IMR-90 (cell line): ENCODE results near the gene ATP9B. TPM values are rescaled to one million over a fixed set of nuclear protein-coding genes. Genes with fewer than 3 reads are reported as not detected.

Experiments
- ATAC-seq: fragments of 200-7000 bp; cut with Tn5 transposase; 2 replicates; pipeline ENCODE4 v1.9.1; 2020; ENCODE audit warnings: low read depth, mild to moderate bottlenecking, moderate library complexity
- BruUV-seq: library from RNA; stranded (reverse); fragments of 400-500 nt; replicated peaks from 2 replicates; lab custom pipeline; 2021; lab: Mats Ljungman, UMichigan
- CTCF ChIA-PET: fragments of 300-600 bp; formaldehyde crosslinking; extraction: SDS; loops from one replicate; lab custom pipeline; 2021; ENCODE audit warnings: antibody characterized with exemption; lab: Yijun Ruan, JAX
- POLR2A ChIA-PET: fragments of 300-600 bp; sonication (Branson Sonifier 250); formaldehyde crosslinking; loops from one replicate; lab custom pipeline; 2022; ENCODE audit warnings: antibody characterized with exemption; ENCODE audit not compliant: unreplicated experiment; lab: Charles Lee
- DNase-seq: peaks from one replicate; pipeline ENCODE4 v3.0.0; 2013
- H2AFZ ChIP-seq: replicated peaks from 2 replicates; pipeline ENCODE3; 2013; ENCODE audit warnings: low read length, mild to moderate bottlenecking; ENCODE audit not compliant: poor library complexity
- H2AK5ac ChIP-seq: 2 replicates; pipeline ENCODE4 v1.6.1; 2013; ENCODE audit warnings: low read depth, low read length, inconsistent platforms
- H2AK9ac ChIP-seq: replicated peaks from 2 replicates; pipeline ENCODE3; 2013; ENCODE audit warnings: mild to moderate bottlenecking, low read depth, low read length, moderate library complexity; ENCODE audit not compliant: poor library complexity
- H2BK120ac ChIP-seq: 2 replicates; pipeline ENCODE4 v1.6.1; 2013; ENCODE audit warnings: low read depth, low read length, inconsistent platforms
- H2BK15ac ChIP-seq: 3 replicates; pipeline ENCODE4 v1.6.1; 2013; ENCODE audit warnings: low read depth, low read length, inconsistent platforms
- H2BK20ac ChIP-seq: 2 replicates; pipeline ENCODE4 v1.6.1; 2013; ENCODE audit warnings: low read depth, mild to moderate bottlenecking, inconsistent platforms, low read length, moderate library complexity
- H2BK5ac ChIP-seq: 2 replicates; pipeline ENCODE4 v1.6.1; 2013; ENCODE audit warnings: mild to moderate bottlenecking, low read depth, low read length, inconsistent platforms; ENCODE audit not compliant: poor library complexity, severe bottlenecking
- H3K14ac ChIP-seq: replicated peaks from 2 replicates; pipeline ENCODE4 v1.6.1; 2013; ENCODE audit warnings: low read depth, low read length, inconsistent platforms
- H3K18ac ChIP-seq: 2 replicates; pipeline ENCODE4 v1.6.1; 2013; ENCODE audit warnings: low read depth, low read length, control low read depth
- H3K23ac ChIP-seq: 2 replicates; pipeline ENCODE4 v1.6.1; 2013; ENCODE audit warnings: low read depth, low read length, inconsistent platforms
- H3K27ac ChIP-seq: 2 replicates; pipeline ENCODE4 v1.5.1; 2013; ENCODE audit warnings: mild to moderate bottlenecking, control low read depth, low read length; ENCODE audit not compliant: insufficient read depth
- H3K27me3 ChIP-seq: 2 replicates; pipeline ENCODE4 v1.6.1; 2013; ENCODE audit warnings: low read length; ENCODE audit not compliant: control insufficient read depth, insufficient read depth
- H3K36me3 ChIP-seq: 2 replicates; pipeline ENCODE4 v1.6.1; 2013; ENCODE audit warnings: low read length, mixed read lengths; ENCODE audit not compliant: control insufficient read depth, insufficient read depth
- H3K4ac ChIP-seq: 2 replicates; pipeline ENCODE4 v1.6.1; 2013; ENCODE audit warnings: low read depth, low read length, inconsistent platforms
- H3K4me1 ChIP-seq: 2 replicates; pipeline ENCODE4 v1.6.1; 2013; ENCODE audit warnings: low read length, mixed read lengths; ENCODE audit not compliant: control insufficient read depth, insufficient read depth
- H3K4me2 ChIP-seq: 2 replicates; pipeline ENCODE4 v1.6.1; 2013; ENCODE audit warnings: low read depth, mild to moderate bottlenecking, control low read depth, low read length, moderate library complexity
- H3K4me3 ChIP-seq: 2 replicates; pipeline ENCODE4 v1.5.1; 2013; ENCODE audit warnings: low read depth, mild to moderate bottlenecking, control low read depth, low read length, moderate library complexity; ENCODE audit not compliant: insufficient read depth
- H3K56ac ChIP-seq: 2 replicates; pipeline ENCODE4 v1.6.1; 2013; ENCODE audit warnings: low read length, inconsistent platforms; ENCODE audit not compliant: insufficient read depth; ENCODE audit errors: extremely low read depth
- H3K79me1 ChIP-seq, 2 experiments: 2 replicates each; pipeline ENCODE4 v1.6.1; 2013; ENCODE audit warnings: low read length in 2 of 2, inconsistent platforms in 1 of 2, low read depth in 1 of 2
- H3K9ac ChIP-seq: 2 replicates; pipeline ENCODE4 v1.6.1; 2013; ENCODE audit warnings: low read depth, low read length, control low read depth
- H3K9me1 ChIP-seq: 2 replicates; pipeline ENCODE4 v1.6.1; 2013; ENCODE audit warnings: low read length, inconsistent platforms; ENCODE audit not compliant: insufficient read depth
- H3K9me3 ChIP-seq: 2 replicates; pipeline ENCODE4 v1.6.1; 2013; ENCODE audit warnings: low read length; ENCODE audit not compliant: control insufficient read depth, insufficient read depth
- H4K20me1 ChIP-seq: 2 replicates; pipeline ENCODE4 v1.6.1; 2013; ENCODE audit warnings: low read length, inconsistent platforms; ENCODE audit not compliant: insufficient read depth
- H4K5ac ChIP-seq: 2 replicates; pipeline ENCODE4 v1.6.1; 2013; ENCODE audit warnings: mild to moderate bottlenecking, low read depth, low read length, control low read depth
- H4K8ac ChIP-seq, 2 experiments: 2 replicates each; pipeline ENCODE4 v1.6.1; 2013; ENCODE audit warnings: low read depth in 2 of 2, low read length in 2 of 2, control low read depth in 1 of 2, inconsistent platforms in 1 of 2
- H4K91ac ChIP-seq: 2 replicates; pipeline ENCODE4 v1.6.1; 2013; ENCODE audit warnings: low read depth, low read length, inconsistent platforms; ENCODE audit not compliant: insufficient read depth
- BHLHE40 ChIP-seq: fragments of 150-350 bp; IDR thresholded peaks from 2 replicates; pipeline ENCODE4 v1.6.1; 2016; ENCODE audit warnings: mild to moderate bottlenecking, low read depth, low read length
- CEBPB ChIP-seq: IDR thresholded peaks from 2 replicates; pipeline ENCODE4 v1.6.1; 2012; ENCODE audit warnings: low read depth, low read length, improper control_type of control experiment
- CHD1 ChIP-seq: IDR thresholded peaks from 2 replicates; pipeline ENCODE4 v1.6.1; 2012; ENCODE audit warnings: low read depth, low read length, improper control_type of control experiment
- FOS ChIP-seq: fragments of 150-350 bp; IDR thresholded peaks from 2 replicates; pipeline ENCODE4 v1.6.1; 2016; ENCODE audit warnings: low read depth, low read length
- MAFK ChIP-seq: IDR thresholded peaks from 2 replicates; pipeline ENCODE4 v1.6.1; 2012; ENCODE audit warnings: low read depth, low read length, improper control_type of control experiment
- MAZ ChIP-seq: IDR thresholded peaks from 2 replicates; pipeline ENCODE4 v1.6.1; 2012; ENCODE audit warnings: low read depth, mild to moderate bottlenecking, low read length, improper control_type of control experiment, moderate library complexity, borderline replicate concordance
- MXI1 ChIP-seq: IDR thresholded peaks from 2 replicates; pipeline ENCODE4 v1.6.1; 2012; ENCODE audit warnings: low read depth, mild to moderate bottlenecking, low read length, moderate library complexity, borderline replicate concordance
- NFE2L2 ChIP-seq: fragments of 150-350 bp; IDR thresholded peaks from 2 replicates; pipeline ENCODE4 v1.6.1; 2016; ENCODE audit warnings: low read depth, mild to moderate bottlenecking, low read length
- POLR2A ChIP-seq: IDR thresholded peaks from 2 replicates; pipeline ENCODE4 v1.6.1; 2012; ENCODE audit warnings: mild to moderate bottlenecking, low read depth, low read length
- RCOR1 ChIP-seq: IDR thresholded peaks from 2 replicates; pipeline ENCODE4 v1.6.1; 2012; ENCODE audit warnings: mild to moderate bottlenecking, low read length, improper control_type of control experiment; ENCODE audit not compliant: insufficient replicate concordance
- RFX5 ChIP-seq: IDR thresholded peaks from 2 replicates; pipeline ENCODE4 v1.8.0; 2012; ENCODE audit warnings: low read depth, mild to moderate bottlenecking, low read length, moderate library complexity
- SMC3 ChIP-seq: fragments of 150-350 bp; IDR thresholded peaks from 2 replicates; pipeline ENCODE4 v1.6.1; 2016; ENCODE audit warnings: low read depth, mild to moderate bottlenecking, antibody characterized with exemption, low read length, moderate library complexity
- WGBS, 2 experiments: methylation state at CpG; one replicate each; pipeline versions ENCODE4 v1.1.5 to v1.1.7; 2013; ENCODE audit warnings: missing lambda C conversion rate in 2 of 2; ENCODE audit not compliant: insufficient read length in 1 of 2; ENCODE audit errors: extremely low coverage in 2 of 2; 5-methylcytosine and 5-hydroxymethylcytosine counted together
- dilution Hi-C: fragments of 300-500 bp; cut with HindIII; formaldehyde crosslinking; loops from one replicate; pipeline ENCODE4 v1.14.3; 2018; ENCODE audit warnings: low sequenced_read_pairs; ENCODE audit not compliant: unreplicated experiment
- in situ Hi-C: fragments of 300-500 bp; cut with MboI; formaldehyde crosslinking; loops from 3 replicates; pipeline ENCODE4 v1.14.3; 2019; ENCODE audit warnings: low sequenced_read_pairs, inconsistent platforms, mixed read lengths
- intact Hi-C: fragments of 100-400 bp; cut with micrococcal nuclease; formaldehyde crosslinking; loops from 2 replicates; pipeline ENCODE4 v1.10.0; 2022
- polyA plus RNA-seq, 3 experiments: library from polyadenylated mRNA; depleted of rRNA; stranded (reverse); fragments of >200 nt; gene quantifications; 2 replicates each; pipeline ENCODE4 v1.2.3, GENCODE V29; 2012; ENCODE audit warnings: low replicate concordance in 1 of 3
- total RNA-seq: library from RNA; depleted of rRNA; stranded (reverse); fragments of >200 nt; gene quantifications from 2 replicates; pipeline ENCODE4 v1.2.3, GENCODE V29; 2012
- TF ChIP-seq, protein P1 (sequence below): fragments of 150-350 bp; IDR thresholded peaks from 2 replicates; pipeline ENCODE4 v1.6.1; 2016; ENCODE audit warnings: low read depth, mild to moderate bottlenecking, low read length, moderate library complexity, borderline replicate concordance
- TF ChIP-seq, protein P2 (sequence below): conservative IDR thresholded peaks from 2 replicates; pipeline ENCODE4 v1.5.1; 2012; ENCODE audit warnings: mild to moderate bottlenecking, low read depth, low read length, improper control_type of control experiment
- TF ChIP-seq, protein P3 (sequence below): fragments of 150-350 bp; IDR thresholded peaks from 2 replicates; pipeline ENCODE4 v1.6.1; 2017; ENCODE audit warnings: mild to moderate bottlenecking, antibody characterized with exemption, low read length, low read depth

ATP9B gene
- total and polyA plus RNA-seq, 2 of the 4 experiments (the other 2 are of a cell fraction) = 11.0 to 11.5 TPM

DNA sequence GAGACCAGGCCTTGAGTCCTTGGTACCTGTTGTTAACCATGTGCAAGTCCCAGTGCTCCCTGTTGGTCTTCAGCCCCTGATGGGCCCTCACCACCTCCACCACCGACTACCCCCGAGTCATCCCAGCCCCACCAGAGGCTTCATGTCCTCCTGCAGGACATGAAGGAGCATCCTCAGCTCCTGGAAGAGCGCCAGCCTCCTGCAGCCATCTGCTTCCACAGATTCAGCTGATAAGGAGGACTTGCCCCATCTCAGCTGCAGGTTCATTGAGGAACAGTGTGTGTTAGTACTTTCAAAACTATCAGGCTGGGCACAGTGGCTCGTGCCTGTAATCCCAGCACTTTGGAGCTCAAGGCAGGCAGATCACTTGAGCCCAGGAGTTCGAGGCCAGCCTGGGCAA lies 151.9 kb downstream of the ATP9B start:
- DNase-seq = no peak
- POLR2A ChIA-PET = no interaction called here

More for the DNA sequence above, 151.9 kb downstream of the ATP9B start:
- H2BK120ac ChIP-seq = no peak overlapping the region
- H3K4me1 ChIP-seq = no peaks in the 10 kb centered on the region
- H3K9me3 ChIP-seq = no peaks in the 10 kb centered on the region
- CTCF ChIA-PET = no interaction called here
- H4K5ac ChIP-seq = no peak overlapping the region
- H3K4ac ChIP-seq = no peak overlapping the region
- H2AFZ ChIP-seq = no peak overlapping the region
- H3K79me1 ChIP-seq = no peaks in the 10 kb centered on the region
- no peaks in the 10 kb centered on the region for H4K20me1 ChIP-seq
- H3K27ac ChIP-seq = no peak overlapping the region
- no peak overlapping the region for H2AK5ac ChIP-seq
- no peak overlapping the region for H3K4me2 ChIP-seq
- ATAC-seq = no peak
- no peak overlapping the region for H3K56ac ChIP-seq
- peaks cover 3% of the 10 kb centered on the region for H3K36me3 ChIP-seq
- no peak overlapping the region for H2BK20ac ChIP-seq
- H2BK15ac ChIP-seq = no peak overlapping the region
- no peak overlapping the region for H4K91ac ChIP-seq
- 90% methylated on average over 2 of the region's 5 CpGs; no CpG with 5 or more reads in 1 of the 2 experiments for WGBS, 2 experiments
- no peak overlapping the region for H3K4me3 ChIP-seq
- in situ Hi-C loops = no loop called here
- no peak overlapping the region for H2AK9ac ChIP-seq
- dilution Hi-C loops = no loop called here
- no peaks in the 10 kb centered on the region for H3K27me3 ChIP-seq
- peaks cover 6% of the 10 kb centered on the region; the same call in 1 of the 2 replicates for H3K9me1 ChIP-seq
- H3K9ac ChIP-seq = no peak overlapping the region
- intact Hi-C loops = no loop called here
- no peak overlapping the region for H4K8ac ChIP-seq
- no peak overlapping the region for H3K14ac ChIP-seq
- no peak overlapping the region for H3K18ac ChIP-seq
- H2BK5ac ChIP-seq = no peak overlapping the region
- TF ChIP-seq NFE2L2 = no peak
- TF ChIP-seq BHLHE40 = no peak
- TF ChIP-seq, protein P1, sequence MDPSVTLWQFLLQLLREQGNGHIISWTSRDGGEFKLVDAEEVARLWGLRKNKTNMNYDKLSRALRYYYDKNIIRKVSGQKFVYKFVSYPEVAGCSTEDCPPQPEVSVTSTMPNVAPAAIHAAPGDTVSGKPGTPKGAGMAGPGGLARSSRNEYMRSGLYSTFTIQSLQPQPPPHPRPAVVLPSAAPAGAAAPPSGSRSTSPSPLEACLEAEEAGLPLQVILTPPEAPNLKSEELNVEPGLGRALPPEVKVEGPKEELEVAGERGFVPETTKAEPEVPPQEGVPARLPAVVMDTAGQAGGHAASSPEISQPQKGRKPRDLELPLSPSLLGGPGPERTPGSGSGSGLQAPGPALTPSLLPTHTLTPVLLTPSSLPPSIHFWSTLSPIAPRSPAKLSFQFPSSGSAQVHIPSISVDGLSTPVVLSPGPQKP = no peak
- no peak for TF ChIP-seq POLR2A
- TF ChIP-seq, protein P2, sequence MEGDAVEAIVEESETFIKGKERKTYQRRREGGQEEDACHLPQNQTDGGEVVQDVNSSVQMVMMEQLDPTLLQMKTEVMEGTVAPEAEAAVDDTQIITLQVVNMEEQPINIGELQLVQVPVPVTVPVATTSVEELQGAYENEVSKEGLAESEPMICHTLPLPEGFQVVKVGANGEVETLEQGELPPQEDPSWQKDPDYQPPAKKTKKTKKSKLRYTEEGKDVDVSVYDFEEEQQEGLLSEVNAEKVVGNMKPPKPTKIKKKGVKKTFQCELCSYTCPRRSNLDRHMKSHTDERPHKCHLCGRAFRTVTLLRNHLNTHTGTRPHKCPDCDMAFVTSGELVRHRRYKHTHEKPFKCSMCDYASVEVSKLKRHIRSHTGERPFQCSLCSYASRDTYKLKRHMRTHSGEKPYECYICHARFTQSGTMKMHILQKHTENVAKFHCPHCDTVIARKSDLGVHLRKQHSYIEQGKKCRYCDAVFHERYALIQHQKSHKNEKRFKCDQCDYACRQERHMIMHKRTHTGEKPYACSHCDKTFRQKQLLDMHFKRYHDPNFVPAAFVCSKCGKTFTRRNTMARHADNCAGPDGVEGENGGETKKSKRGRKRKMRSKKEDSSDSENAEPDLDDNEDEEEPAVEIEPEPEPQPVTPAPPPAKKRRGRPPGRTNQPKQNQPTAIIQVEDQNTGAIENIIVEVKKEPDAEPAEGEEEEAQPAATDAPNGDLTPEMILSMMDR = no peak
- no peak for TF ChIP-seq MAZ
- TF ChIP-seq CHD1 = no peak
- no peak for TF ChIP-seq FOS
- no peak for TF ChIP-seq CEBPB
- no peak for TF ChIP-seq MXI1
- TF ChIP-seq, protein P3, sequence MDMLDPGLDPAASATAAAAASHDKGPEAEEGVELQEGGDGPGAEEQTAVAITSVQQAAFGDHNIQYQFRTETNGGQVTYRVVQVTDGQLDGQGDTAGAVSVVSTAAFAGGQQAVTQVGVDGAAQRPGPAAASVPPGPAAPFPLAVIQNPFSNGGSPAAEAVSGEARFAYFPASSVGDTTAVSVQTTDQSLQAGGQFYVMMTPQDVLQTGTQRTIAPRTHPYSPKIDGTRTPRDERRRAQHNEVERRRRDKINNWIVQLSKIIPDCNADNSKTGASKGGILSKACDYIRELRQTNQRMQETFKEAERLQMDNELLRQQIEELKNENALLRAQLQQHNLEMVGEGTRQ = no peak
- no peak for TF ChIP-seq RCOR1
- TF ChIP-seq RFX5 = no peak
- TF ChIP-seq MAFK = no peak
- no peak for TF ChIP-seq SMC3
- no peak overlapping the region for H3K23ac ChIP-seq
- no TSS peak for BruUV-seq
